SK-N-MC (cell line): ENCODE results near the gene OSBPL5.

Source experiments
- EZH2 ChIP-seq: fragments of 200-600 bp; sonication (generic); IDR thresholded peaks from one replicate; pipeline ENCODE4 v1.6.1; 2017; ENCODE audit warnings: antibody characterized with exemption
- FOXP2 ChIP-seq: optimal IDR thresholded peaks from 2 replicates; pipeline ENCODE3; 2011; ENCODE audit warnings: mild to moderate bottlenecking, moderate library complexity; ENCODE audit not compliant: insufficient read depth; ENCODE audit errors: extremely low read length, control extremely low read depth
- POLR2AphosphoS5 ChIP-seq: IDR thresholded peaks from 2 replicates; pipeline ENCODE4 v1.6.1; 2012; ENCODE audit warnings: mild to moderate bottlenecking, low read depth, low read length, borderline replicate concordance

GRCh38 chr11:3163241-3163981, 1.7 kb downstream of the OSBPL5 start:
- TF ChIP-seq EZH2 (no peak), POLR2AphosphoS5 (no peak), FOXP2 (no peak)
